ENCODE results near the gene LHFPL6.

The LHFPL6 gene

GRCh38 chr13:39379667-39380655 lies 223.0 kb downstream of the LHFPL6 start:
- DNase-seq, result no peak

DNA sequence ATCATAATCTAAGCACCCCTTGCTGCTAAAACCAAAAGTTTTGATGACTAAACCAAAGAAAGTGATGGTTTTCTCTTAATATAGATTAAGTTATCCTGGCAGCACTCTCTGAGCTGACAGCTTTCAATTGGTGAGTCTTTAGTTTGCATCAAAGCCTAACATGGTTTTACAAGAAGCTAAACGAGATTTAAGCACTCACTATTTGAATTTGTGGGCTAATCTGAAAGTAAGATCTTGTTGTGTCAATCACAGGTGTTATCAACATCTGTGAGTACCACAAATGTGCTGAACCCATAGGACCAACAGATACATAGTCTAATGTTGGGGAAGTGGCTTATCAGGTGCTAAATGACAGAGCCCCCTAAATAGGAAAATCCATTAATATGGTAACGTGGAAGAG lies 223.9 kb downstream of the LHFPL6 start:
- no peak for DNase-seq

DNA sequence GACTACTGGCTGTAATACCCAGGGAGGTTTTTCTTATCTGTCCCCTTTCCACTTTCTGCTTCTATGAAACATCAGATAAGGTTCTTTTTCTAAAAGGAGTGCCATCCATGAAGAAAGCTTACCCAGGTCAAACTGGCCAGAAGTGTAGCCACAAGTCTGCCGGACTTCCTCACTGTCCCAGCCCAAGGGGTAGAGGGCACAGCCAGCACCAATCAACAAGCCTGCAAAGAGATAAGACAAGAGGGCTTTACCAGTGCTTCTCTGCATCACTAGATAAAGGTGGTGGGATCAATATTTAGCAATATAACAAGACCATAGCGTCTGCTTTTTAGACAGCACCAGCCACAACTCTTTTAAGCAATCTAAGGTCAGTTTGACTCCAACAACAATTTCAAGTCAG lies 224.7 kb downstream of the LHFPL6 start:
- no peak for DNase-seq

GRCh38 chr13:39377699-39378098 lies 225.3 kb downstream of the LHFPL6 start:
- no peak for DNase-seq

GRCh38 chr13:39376076-39376475 lies 226.9 kb downstream of the LHFPL6 start:
- DNase-seq, result no peak

DNA sequence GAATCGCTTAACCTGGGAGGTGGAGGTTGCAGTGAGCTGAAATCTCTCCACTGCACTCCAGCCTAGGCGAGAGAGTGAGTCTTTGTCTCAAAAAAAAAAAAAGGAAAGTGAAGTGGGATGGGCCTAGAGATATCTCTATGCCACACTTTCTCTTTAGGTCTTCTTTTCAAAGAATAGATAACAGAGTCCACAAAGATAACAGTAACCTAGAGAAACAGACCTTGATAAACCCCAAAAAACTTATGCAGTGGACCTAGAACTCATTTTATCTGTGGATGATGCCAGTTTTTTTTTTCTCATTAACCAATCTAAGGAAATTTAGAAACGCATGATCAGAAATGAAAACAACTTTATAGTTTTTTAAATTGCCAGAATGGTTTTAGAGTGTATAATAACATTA lies 227.4 kb downstream of the LHFPL6 start:
- DNase-seq, result no peak

- DNase-seq, result no peak
Observed at GRCh38 chr13:39374741-39375189, 228.2 kb downstream of the LHFPL6 start.

GRCh38 chr13:39373145-39373544 lies 229.8 kb downstream of the LHFPL6 start:
- DNase-seq, result no peak

GRCh38 chr13:39371706-39372105 lies 231.3 kb downstream of the LHFPL6 start:
- DNase-seq, result no peak

DNA sequence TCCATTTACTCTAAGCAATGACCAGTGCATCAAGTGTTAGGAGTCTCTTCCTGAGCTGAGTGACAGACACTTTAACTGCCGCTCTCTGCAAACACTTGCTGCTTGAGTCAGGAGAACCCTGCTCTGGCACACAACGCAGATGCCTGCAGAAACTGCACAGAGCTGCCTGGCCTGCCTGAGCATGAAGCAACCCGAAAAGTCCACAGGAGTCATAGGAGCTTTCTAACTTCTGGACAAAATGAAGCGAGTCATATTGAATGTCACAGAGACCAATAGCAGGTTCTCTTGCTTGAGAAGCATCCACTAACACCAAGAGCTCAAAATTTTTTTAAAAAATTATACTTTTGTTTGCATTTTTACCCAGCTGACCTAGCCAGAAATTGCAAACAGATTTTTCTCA lies 232.4 kb downstream of the LHFPL6 start:
- DNase-seq, result no peak

- DNase-seq, result no peak
Observed at GRCh38 chr13:39370048-39370447, 232.9 kb downstream of the LHFPL6 start.

GRCh38 chr13:39369161-39369890 lies 233.7 kb downstream of the LHFPL6 start:
- no peak for DNase-seq

DNA sequence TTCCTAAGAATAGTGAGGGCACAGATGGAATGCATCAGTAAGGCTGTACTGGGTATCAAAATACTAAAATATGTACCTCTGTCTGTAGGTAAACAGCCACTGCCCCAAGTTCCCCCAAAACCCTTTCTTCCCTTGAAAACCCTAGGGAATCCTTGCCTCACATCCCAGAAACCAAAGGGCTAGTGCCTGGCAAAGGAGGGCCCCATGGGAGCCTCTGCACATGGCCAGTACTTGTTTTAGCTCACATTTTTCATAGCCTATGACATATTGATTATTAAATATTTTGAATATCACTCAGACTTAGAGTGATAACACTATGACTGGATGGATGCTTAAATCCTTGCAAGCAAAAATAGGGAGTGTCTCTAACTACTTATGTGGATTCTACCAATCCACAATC lies 237.1 kb downstream of the LHFPL6 start:
- DNase-seq, result no peak

- no peak for DNase-seq
Observed at GRCh38 chr13:39364947-39365468, 238.0 kb downstream of the LHFPL6 start.

- no peak for DNase-seq
Observed at GRCh38 chr13:39363382-39363772, 239.6 kb downstream of the LHFPL6 start.

DNA sequence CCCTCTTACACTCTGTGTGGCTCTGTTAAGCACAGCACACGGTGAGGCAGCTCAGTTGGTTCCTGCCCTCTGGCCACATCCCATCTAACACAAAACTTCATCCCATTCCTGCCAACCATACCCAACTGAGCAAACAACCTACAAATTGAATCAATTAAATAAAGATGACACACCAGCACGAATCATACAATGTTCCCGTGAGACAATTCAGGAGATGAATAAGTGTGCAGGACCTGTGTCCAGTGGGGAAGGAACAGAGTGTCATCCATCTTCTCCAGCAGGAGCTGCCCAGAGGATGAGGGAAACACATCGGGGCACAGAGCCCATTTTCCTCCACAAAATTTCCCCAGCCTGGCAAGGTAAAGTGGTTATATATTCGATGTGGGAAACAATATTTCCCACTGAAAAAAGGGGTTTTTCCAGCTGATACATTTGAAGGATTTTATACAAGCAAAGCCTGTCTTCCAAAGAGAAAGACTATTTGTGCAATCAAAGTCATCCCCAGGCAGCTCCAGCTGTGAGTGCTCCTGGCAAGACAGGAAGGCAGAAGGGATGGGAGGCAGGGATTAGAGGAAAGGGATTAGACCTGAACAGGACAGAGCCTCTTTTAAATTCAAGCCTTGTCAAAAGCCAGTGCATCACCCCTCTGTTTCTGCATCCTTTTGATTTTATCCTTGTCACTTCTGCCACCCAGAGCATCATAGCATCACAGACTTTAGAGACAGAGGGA lies 240.2 kb downstream of the LHFPL6 start:
- no peak for DNase-seq

DNA sequence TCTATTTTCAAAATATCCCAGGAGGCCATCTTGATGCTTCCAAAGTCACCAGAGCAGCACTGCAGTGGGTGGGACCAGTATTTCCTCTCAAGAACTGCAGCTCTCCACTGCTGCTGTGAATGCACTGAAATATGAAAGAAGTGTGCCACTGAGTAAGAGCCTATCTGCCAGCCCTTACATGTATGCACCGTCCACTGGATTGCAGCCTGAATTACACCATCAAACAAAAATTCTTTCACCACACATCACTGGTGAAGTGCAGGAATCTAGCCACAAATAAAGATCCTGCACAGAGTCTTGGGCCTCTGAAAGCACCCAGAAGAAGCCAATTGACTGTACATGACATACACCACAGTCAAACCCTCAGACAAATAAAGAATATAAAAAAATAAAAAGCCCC lies 249.0 kb downstream of the LHFPL6 start:
- DNase-seq, result no peak

- DNase-seq, result no peak
Observed at GRCh38 chr13:39350461-39350881, 252.5 kb downstream of the LHFPL6 start.

- DNase-seq, result no peak
Observed at GRCh38 chr13:39349391-39349960, 253.5 kb downstream of the LHFPL6 start.

- DNase-seq, result no peak
Observed at GRCh38 chr13:39347926-39348901, 254.8 kb downstream of the LHFPL6 start.

- DNase-seq, result no peak
Observed at GRCh38 chr13:39345982-39346381, 257.0 kb downstream of the LHFPL6 start.
